Measurements from ENCODE around the gene HRH2. TPM values are rescaled to one million over a fixed set of nuclear protein-coding genes. Genes with fewer than 3 reads are reported as not detected.

Gene HRH2
- total and polyA plus RNA-seq, 3 donors from 2014 or later, result 0.47 to 1.4 (median 1.3) TPM

DNA sequence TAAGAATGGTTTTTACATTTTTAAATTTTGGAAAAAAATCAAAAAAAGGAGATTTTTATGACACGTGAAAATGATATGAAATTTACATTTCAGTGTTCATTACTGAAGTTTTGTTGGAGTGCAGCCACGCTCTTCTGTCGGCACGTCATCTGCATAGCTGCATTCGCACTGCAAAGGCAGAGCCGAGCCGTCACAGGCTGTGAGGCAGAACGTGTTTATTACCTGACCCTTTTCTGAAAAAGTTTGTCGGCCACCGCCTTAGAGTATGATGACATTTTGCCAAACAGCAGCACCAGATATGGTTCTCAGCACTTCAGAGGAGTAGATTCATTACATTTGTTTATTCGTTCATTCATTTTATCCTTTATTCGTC, 24.1 kb downstream of the HRH2 start:
- Histone ChIP-seq H3K4me1 (peaks cover 4% of the 10 kb centered on the region), H3K4me3 (no peak overlapping the region), H3K36me3 (ENCODE audit: low read depth, missing control alignments) (no peaks in the 10 kb centered on the region), H3K9me3 (no peaks in the 10 kb centered on the region), H3K27ac (no peak overlapping the region), H3K27me3 (no peaks in the 10 kb centered on the region)
- 67% methylated on average over 12 of the region's 12 CpGs for WGBS, 2 donors
- TF ChIP-seq, protein P1, sequence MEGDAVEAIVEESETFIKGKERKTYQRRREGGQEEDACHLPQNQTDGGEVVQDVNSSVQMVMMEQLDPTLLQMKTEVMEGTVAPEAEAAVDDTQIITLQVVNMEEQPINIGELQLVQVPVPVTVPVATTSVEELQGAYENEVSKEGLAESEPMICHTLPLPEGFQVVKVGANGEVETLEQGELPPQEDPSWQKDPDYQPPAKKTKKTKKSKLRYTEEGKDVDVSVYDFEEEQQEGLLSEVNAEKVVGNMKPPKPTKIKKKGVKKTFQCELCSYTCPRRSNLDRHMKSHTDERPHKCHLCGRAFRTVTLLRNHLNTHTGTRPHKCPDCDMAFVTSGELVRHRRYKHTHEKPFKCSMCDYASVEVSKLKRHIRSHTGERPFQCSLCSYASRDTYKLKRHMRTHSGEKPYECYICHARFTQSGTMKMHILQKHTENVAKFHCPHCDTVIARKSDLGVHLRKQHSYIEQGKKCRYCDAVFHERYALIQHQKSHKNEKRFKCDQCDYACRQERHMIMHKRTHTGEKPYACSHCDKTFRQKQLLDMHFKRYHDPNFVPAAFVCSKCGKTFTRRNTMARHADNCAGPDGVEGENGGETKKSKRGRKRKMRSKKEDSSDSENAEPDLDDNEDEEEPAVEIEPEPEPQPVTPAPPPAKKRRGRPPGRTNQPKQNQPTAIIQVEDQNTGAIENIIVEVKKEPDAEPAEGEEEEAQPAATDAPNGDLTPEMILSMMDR (IDR thresholded peaks at IDR 0.05), result no peak
- no peak for TF ChIP-seq POLR2A (IDR thresholded peaks at IDR 0.05)
- DNase-seq, result no peak
- intact Hi-C loops (cut with DNase I; ENCODE audit: low total_unique reads), result no loop called here

DNA sequence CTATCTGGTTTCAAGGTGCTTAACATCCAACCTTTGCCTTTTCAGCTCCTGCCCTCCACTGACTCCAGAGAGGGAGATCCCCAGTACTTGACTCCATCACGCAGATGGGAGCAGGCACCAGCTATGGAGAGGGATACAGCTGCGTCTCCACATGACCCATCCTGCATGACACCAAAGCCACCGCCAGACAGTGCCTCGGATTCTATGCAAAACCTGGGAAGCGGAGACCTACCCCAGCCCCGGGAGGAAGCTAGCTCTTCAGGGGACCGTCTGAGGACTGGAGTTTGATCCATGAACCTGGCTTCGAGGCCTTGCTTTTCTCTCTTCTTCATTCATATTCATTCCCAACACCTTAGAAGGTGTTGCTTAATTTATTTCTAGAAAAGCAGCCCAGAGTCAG, 24.8 kb downstream of the HRH2 start:
- Histone ChIP-seq H3K27ac (no peak overlapping the region), H3K36me3 (ENCODE audit: low read depth, missing control alignments) (no peaks in the 10 kb centered on the region), H3K9me3 (no peaks in the 10 kb centered on the region), H3K4me3 (no peak overlapping the region), H3K4me1 (peaks cover 7% of the 10 kb centered on the region), H3K27me3 (no peaks in the 10 kb centered on the region)
- no peak for DNase-seq
- TF ChIP-seq, protein P1 (IDR thresholded peaks at IDR 0.05), result no peak
- TF ChIP-seq POLR2A (IDR thresholded peaks at IDR 0.05), result no peak
- 91 to 98% methylated on average over 7 to 8 of the region's 8 CpGs for WGBS, 2 donors
- intact Hi-C loops (cut with DNase I; ENCODE audit: low total_unique reads), result no loop called here

DNA sequence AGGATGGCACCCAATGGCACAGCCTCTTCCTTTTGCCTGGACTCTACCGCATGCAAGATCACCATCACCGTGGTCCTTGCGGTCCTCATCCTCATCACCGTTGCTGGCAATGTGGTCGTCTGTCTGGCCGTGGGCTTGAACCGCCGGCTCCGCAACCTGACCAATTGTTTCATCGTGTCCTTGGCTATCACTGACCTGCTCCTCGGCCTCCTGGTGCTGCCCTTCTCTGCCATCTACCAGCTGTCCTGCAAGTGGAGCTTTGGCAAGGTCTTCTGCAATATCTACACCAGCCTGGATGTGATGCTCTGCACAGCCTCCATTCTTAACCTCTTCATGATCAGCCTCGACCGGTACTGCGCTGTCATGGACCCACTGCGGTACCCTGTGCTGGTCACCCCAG, 25.4 kb downstream of the HRH2 start:
- H3K27me3 ChIP-seq, result no peaks in the 10 kb centered on the region
- no peaks in the 10 kb centered on the region for H3K36me3 ChIP-seq (ENCODE audit: low read depth, missing control alignments)
- no peak overlapping the region for H3K27ac ChIP-seq
- WGBS, 2 donors, result 97 to 98% methylated on average over 15 of the region's 15 CpGs
- intact Hi-C loops (cut with DNase I; ENCODE audit: low total_unique reads), result no loop called here
- no peaks in the 10 kb centered on the region for H3K9me3 ChIP-seq
- H3K4me3 ChIP-seq, result no peak overlapping the region
- DNase-seq, result no peak
- TF ChIP-seq, protein P1 (IDR thresholded peaks at IDR 0.05), result no peak
- no peak for TF ChIP-seq POLR2A (IDR thresholded peaks at IDR 0.05)
- peaks cover 7% of the 10 kb centered on the region for H3K4me1 ChIP-seq

DNA sequence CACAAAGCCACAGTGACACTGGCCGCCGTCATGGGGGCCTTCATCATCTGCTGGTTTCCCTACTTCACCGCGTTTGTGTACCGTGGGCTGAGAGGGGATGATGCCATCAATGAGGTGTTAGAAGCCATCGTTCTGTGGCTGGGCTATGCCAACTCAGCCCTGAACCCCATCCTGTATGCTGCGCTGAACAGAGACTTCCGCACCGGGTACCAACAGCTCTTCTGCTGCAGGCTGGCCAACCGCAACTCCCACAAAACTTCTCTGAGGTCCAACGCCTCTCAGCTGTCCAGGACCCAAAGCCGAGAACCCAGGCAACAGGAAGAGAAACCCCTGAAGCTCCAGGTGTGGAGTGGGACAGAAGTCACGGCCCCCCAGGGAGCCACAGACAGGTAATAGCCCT, 26.1 kb downstream of the HRH2 start:
- Histone ChIP-seq H3K4me1 (peaks cover 7% of the 10 kb centered on the region), H3K27ac (no peak overlapping the region), H3K27me3 (no peaks in the 10 kb centered on the region), H3K4me3 (no peak overlapping the region), H3K36me3 (ENCODE audit: low read depth, missing control alignments) (no peaks in the 10 kb centered on the region), H3K9me3 (no peaks in the 10 kb centered on the region)
- WGBS, 2 donors, result 92 to 95% methylated on average over 13 of the region's 13 CpGs
- intact Hi-C loops (cut with DNase I; ENCODE audit: low total_unique reads), result no loop called here
- no peak for TF ChIP-seq POLR2A (IDR thresholded peaks at IDR 0.05)
- TF ChIP-seq, protein P1 (IDR thresholded peaks at IDR 0.05), result no peak
- no peak for DNase-seq

DNA sequence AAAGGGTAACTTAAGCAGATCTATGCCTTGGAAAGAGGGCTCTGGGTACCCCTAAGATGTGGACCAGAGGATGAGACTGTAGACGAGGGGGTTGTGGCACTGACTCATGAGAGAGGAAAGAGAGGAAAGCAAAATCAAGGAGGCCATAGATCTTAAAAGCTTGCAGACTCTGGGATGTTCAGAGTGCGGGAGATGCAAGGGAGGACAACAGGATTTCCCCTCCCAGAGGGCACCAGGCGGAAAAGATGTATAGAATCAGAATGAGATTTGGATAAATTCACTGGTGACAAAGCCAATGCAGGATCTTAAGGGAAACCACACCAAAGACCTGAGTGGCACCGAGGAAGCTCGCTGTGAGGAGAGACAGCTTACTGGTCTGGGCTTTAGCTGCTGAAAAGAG, 27.1 kb downstream of the HRH2 start:
- Histone ChIP-seq H3K4me3 (no peak overlapping the region), H3K9me3 (no peaks in the 10 kb centered on the region), H3K36me3 (ENCODE audit: low read depth, missing control alignments) (no peaks in the 10 kb centered on the region), H3K27ac (no peak overlapping the region), H3K4me1 (peaks cover 7% of the 10 kb centered on the region), H3K27me3 (no peaks in the 10 kb centered on the region)
- DNase-seq, result no peak
- WGBS, 2 donors, result 86 to 91% methylated on average over 5 of the region's 5 CpGs
- intact Hi-C loops (cut with DNase I; ENCODE audit: low total_unique reads), result no loop called here
- TF ChIP-seq, protein P1 (IDR thresholded peaks at IDR 0.05), result no peak
